ENCODE data around the gene SRP9.
"Not testable (repeated sequence)": the region's sequence is repeated elsewhere in the genome, so short reads cannot be mapped to it uniquely, and the experiment has no call there.

The SRP9 gene

DNA sequence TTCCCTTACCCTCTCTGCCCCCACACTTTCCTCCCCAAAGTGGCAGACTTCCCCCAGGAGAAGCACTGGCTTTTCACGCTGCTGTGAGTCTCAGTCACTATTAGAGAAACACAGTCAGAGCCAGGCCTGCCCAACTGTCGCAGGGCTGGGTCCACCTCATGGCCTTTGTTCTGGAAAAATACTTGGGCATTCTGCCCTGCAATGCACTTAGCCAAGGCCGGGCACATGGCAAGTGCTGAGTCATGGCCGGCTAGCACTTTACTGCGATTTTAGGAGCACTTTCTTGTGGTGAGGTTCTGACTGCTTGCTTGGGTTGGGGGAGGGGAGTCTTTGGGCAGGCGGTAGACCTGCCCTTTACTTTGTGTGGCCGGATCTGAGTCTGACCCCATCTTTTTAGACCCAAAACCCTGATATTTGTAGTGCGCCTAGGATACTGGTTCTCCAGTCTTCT is 40.0 kb downstream of the SRP9 start:
- no peak for DNase-seq

DNA sequence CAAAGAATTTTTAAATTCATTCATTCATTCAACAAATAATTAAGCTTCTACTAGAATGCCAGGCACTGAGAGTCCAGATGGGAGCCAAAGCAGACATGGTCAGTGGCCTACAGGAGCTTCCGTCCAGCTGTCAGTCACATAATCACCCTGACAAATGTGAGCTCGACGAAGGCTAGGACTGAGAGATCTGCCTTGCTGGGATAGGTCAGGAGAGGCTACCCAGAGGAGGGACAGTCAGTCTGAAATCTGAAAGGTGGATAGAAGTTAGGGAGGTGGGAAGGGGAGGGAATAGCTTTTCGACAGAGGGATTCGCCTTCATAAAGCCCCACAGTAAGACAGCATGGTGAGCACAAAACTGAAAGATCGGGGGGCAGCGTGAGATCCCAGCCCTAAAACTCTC is 40.6 kb downstream of the SRP9 start:
- no peak for DNase-seq

DNA sequence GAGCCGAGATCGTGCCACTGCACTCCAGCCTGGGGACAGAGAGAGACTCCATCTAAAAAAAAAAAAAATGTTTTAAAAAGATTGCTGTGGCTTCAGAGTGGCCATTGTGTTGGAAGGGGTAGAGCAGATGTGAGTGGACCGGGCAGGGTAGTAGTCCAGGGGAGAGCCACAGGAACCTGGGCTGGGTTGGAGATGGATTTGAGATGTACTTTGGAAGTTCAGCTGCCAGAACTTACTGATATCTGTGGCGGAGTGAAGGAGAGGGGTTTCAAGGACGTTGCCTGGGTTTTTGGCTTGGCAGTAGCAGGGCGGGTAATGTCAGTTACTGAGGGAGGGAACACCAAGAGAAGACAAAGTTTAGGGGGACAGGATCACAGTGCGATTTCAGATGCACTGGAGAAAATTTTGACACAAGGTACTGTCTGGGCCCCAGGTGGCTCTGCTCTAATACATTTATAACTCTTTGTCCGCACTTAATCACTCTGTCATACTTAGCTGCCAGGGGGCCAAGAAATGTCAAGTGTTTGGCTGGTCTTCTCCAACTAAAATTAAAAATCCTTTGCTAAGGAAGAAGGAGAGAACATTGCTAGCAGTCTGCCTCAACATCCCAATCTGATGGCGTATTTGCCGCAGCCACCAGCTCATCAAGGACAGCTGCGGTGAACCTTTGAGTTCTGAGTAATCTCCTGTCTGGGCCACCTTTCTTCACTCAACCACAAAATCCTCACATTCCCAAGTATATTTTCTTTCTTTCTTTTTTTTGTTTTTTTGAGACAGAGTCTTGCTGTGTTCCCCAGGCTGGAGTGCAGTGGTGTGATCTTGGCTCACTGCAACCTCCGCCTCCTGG is 41.9 kb downstream of the SRP9 start:
- DNase-seq: no peak

DNA sequence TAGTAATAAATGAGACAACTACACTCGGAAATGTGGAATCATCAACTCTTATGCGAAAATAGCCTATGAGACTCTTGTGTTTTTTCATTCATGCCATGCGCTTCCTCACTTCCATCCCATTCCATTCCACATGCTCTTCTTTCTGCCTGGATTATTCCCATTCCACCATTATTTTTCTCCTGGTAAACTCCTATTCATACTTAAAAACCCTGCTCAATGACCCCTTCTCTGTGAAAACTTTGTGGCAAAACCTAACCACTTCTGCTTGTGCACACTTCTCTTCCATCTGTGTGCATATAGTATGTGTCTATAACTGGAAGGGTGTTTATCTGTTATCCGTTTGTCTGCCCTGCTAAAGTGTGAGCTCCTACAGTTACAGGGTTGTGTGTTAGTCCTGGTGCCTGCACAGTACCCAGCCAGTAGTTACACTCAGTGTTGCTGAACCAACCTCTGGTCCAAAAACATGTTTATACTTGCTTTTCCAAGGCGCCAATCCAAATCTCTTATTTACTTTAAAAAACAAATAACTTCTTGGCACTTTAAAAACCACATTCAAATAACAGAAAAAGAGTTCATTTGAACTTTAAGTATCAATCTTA is 43.0 kb downstream of the SRP9 start:
- DNase-seq: no peak

- DNase-seq: no peak
These were observed 45.2 kb downstream of the SRP9 start for GRCh38 chr1:225822655-225823403.

DNA sequence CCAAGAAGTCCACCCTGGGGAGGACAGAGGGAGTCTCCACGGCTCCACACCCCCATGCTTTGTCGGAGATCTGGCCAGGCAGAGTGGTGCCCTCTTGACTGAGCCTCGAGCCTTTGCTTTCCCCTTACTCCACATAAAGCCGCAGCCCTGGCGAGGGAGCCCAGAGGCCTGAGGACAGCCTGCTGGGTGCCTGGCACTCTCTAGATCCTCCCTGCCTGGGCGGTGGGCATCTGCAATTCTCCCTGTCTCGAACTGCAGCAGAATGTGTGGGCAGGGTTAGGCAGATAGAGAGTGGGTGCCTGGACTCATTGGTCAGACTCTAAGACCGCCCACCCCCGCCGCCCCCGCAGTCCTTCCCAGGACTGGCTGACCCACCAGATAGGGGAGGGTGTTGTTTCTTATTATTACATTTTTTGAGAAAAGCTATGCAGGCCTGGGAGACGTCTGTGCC is 46.2 kb downstream of the SRP9 start:
- no peak for DNase-seq

GRCh38 chr1:225824533-225824941 is 46.9 kb downstream of the SRP9 start:
- DNase-seq: no peak

DNA sequence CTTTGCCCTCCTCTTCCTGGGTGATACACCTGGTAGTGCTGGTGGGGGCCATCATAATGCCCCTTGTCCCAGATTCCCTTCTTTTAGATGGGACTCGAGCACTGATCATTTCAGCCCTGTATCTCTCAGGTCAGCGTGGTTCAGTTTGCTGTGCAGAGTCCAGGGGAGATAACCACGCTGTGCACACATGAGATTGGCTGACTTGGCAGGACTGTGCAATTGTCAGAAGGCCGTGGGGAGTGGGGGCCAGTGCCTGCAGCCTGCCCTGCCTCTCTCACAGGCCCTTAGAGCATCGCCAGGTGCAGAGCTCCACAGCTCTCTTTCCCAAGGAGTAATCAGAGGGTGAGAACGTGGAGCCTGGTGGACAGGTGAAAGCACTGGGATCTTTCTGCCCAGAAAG is 47.5 kb downstream of the SRP9 start:
- DNase-seq: no peak

- DNase-seq: no peak
These were observed 48.0 kb downstream of the SRP9 start for GRCh38 chr1:225825607-225826007.

GRCh38 chr1:225827076-225827475 is 49.5 kb downstream of the SRP9 start:
- no peak for DNase-seq

GRCh38 chr1:225828706-225829345 is 51.2 kb downstream of the SRP9 start:
- DNase-seq: no peak

DNA sequence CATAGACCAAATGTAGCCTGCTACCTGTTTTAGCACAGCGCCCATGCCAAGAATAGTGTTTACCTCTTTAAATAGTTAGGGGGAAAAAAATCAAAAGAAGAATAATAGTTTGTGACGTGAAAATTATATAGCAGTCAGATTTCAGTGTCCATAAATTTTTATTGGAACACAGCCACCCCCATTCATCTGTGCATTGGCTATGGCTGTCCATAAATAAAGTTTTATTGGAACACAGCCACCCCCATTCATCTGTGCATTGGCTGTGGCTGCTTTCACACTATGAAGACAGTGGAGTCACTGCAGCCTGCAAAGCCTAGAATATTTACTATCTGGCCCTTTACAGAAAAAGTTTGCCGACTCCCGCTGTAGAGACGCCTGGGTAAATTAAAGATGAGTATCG is 53.2 kb downstream of the SRP9 start:
- no peak for DNase-seq

DNA sequence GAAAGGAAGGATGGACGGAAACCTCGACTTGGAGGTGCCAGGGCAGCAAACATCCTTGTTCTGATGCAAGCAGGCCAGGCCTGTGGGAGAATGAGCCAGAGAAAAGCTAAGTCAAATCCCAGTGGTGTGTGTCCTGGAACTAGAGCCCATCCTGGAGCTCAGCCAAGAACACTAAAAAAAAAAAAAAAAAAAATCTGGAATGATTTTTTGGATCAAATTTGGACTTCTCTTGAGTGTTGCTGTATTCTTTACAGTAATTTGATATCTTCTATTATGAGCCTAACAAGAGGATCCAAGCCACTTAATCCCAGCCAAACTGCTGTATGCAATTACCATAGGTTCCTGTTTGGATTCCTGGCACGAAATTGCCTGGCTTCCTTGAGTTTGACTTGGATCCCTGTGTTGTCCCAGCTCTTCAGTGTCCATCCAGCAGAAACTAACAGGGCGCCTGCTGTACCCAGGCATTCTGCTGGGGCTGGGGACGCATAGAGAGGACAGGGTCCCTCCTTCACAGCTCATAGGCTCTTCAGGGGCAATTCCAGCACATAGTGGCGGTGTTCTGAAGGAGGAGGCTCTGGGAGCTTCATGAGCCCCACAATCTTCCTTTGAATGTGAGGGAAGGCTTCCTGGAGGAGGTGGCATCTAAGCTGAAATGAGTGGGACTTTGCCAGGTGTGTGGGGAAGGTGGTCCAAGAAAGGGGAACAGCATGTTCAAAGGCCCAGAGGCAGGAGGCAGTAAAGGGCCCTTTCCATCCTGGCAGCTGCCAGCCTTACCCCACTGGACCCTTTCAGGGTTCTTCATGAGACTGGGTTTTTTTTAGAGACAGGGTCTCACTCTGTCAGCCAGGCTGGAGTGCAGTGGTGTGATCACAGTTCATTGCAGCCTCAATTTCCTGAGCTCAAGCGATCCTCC is 57.0 kb downstream of the SRP9 start:
- DNase-seq: no peak

- DNase-seq: no peak
These were observed 58.2 kb downstream of the SRP9 start for GRCh38 chr1:225835856-225836255.

DNA sequence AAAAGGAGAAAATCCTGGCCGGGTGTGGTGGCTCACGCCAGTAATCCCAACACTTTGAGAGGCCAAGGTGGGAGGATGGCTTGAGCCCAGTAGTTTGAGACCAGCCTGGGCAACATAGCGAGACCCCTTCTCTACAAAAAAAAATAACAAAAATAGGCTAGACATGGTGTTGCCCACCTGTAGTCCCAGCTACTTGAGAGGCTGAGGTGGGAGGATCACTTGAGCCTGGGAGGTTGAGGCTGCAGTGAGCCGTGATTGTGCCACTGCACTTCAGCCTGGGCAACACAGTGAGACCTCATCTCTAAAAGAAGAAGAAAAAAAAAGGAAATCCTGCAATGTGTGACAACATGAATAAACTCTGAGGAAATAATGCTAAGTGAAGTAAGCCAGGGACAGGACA is 58.7 kb downstream of the SRP9 start:
- DNase-seq: not testable (repeated sequence)

GRCh38 chr1:225838793-225839192 is 61.2 kb downstream of the SRP9 start:
- DNase-seq: no peak
